ENCODE results near the gene ADPRS. TPM values are rescaled to one million over a fixed set of nuclear protein-coding genes. Genes with fewer than 3 reads are reported as not detected.
A peak's percentile ranks its signal among the peaks of the same experiment; 100 is the strongest.

ADPRS gene
- total RNA-seq, 2 experiments from 2014 or later = 29.7 to 29.9 TPM

DNA sequence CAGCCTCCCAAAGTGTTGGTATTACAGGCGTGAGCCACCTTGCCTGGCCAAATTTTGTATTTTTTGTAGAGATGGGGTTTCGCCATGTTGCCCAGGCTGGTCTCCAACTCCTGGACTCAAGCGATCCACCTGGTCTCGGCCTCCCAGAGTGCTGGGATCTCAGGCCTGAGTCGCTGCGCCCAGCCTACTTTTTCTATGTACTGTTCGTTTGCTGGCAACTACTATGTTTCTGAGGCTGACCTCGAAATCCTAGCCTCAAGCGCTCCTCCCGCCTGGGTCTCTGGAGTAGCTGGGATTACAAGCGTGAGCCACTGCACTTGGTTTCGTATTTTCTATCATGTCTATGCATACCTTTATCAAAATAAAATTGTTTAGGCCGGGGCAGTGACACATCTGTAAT is 5.5 kb upstream of the ADPRS start:
- CTCF ChIA-PET = no interaction called here
- Mint-ChIP-seq H3K4me3 (no peak overlapping the region), H3K9me3 (no peaks in the 10 kb centered on the region)

DNA sequence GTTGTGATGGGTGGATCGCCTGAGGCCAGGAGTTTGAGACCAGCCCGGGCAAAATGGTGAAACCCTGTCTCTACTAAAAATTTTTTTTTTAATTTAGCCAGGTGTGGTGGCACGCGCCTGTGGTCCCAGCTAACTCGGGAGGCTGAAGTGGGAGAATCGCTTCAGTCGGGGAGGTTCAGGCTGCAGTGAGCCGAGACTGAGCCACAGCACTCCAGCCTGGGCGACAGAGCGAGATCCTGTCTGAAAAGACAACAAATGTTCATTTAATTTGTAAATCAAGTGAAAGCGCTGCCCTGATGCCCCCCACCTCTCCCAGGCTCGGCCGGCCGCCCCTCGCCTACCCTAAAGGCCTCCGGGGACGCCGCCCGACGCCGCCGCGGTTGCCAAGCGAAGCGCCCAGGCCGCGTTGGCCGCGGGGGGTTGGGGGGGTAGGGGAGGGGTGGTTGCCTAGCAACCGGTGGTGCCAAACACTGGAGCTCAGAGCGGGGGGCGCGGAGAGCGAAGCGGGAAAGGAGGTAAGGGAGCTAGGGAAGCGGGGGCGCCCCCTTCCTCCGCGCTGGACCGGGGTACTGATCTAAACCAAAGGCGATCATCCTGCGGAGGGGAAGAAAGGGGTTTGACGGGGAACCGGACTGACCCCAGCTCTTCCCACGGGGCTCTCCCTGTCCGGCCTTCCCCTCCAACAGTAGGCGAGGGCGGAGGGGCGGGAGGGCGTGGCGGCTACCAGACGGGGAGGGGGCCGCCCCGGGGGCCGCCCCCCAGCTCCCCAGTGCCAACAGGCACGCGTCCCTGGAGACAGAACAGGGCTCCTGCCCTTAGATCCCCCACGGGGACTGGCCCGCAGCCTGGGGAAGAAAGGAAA is 4.8 kb upstream of the ADPRS start, which contains the start of gene TEKT2:
TEKT2 (plus strand) TSS at position 460 of the 862 bp plus-strand sequence. CDS start 828 bp downstream, outside the sequence.
- Mint-ChIP-seq H3K27me3 (peaks cover 26% of the 10 kb centered on the region), H3K4me1 (peaks cover 6% of the 10 kb centered on the region), H3K9me3 (no peaks in the 10 kb centered on the region), H3K27ac (no peak within 1 kb of the TSS), H3K36me3 (ENCODE audit: low read depth) (no peaks in the 10 kb centered on the region), H3K4me3 (no peak within 1 kb of the TSS)
- ChIA-PET POLR2A (interaction anchor here (2.0 kb wide), 1 partner anchor 153 kb away, joined by 4 read pairs; the partner anchor contains the start of gene AGO3), CTCF (no interaction called here)
- DNase-seq = no peak

More for the DNA sequence above, 5.5 kb upstream of the ADPRS start:
- H3K27me3 Mint-ChIP-seq = peaks cover 26% of the 10 kb centered on the region
- H3K27ac Mint-ChIP-seq = no peak overlapping the region
- DNase-seq = no peak
- H3K36me3 Mint-ChIP-seq (ENCODE audit: low read depth) = no peaks in the 10 kb centered on the region
- POLR2A ChIA-PET = no interaction called here
- peaks cover 4% of the 10 kb centered on the region for H3K4me1 Mint-ChIP-seq

DNA sequence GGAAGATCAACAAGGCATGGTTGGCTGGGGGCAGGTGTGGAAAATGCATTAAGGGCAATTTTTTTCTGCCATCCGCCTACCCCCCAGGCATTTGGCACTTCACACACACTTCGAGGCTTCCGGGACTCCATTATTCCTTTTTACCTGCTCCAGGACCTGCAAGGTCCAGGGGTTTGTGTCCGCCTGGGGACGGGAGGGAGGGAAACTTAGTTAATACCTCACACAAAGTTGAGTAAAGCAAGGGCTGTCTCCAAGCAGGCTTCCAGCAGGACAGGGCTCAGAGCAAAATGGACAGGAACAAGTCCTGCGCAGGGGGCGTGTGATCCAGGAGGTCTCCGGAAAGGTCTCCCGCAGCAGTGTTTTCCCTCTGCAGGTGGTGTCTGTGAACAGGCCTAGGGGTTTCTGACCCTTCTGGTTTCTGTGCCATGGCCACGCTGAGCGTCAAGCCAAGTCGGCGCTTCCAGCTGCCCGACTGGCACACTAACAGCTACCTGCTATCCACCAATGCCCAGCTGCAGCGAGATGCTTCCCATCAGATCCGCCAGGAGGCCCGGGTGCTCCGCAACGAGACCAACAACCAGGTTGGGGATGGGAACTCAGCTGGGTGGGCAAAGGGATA is 4.1 kb upstream of the ADPRS start:
- POLR2A ChIA-PET = interaction anchor here (2.0 kb wide), 1 partner anchor 154 kb away, joined by 4 read pairs; the partner anchor contains the start of gene AGO3
- Mint-ChIP-seq H3K4me1 (peaks cover 11% of the 10 kb centered on the region), H3K27ac (no peak overlapping the region), H3K36me3 (ENCODE audit: low read depth) (peaks cover 5% of the 10 kb centered on the region), H3K4me3 (no peak overlapping the region), H3K9me3 (no peaks in the 10 kb centered on the region), H3K27me3 (peaks cover 26% of the 10 kb centered on the region)
- CTCF ChIA-PET = interaction anchor here (1.1 kb wide), 1 partner anchor 12 kb away, joined by 3 read pairs; no protein-coding TSS in a partner anchor
- DNase-seq = no peak

DNA sequence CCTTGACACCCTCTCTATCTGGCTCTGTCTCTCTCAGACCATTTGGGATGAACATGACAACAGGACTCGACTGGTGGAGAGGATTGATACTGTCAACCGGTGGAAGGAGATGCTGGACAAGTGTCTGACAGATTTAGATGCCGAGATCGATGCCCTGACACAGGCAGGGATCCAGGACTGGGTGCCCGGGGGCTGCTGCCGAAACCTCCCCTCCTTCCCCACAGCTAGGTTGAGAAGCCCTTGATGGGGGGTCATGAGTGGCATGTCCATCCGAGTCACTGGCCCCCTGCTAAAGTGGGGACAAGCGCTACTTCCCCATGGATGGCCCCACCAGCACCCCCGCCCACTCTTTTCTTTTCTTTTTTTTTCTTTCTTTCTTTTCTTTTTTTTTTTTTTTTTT is 3.6 kb upstream of the ADPRS start:
- ChIA-PET POLR2A (interaction anchor here (2.0 kb wide), 1 partner anchor 154 kb away, joined by 4 read pairs; the partner anchor contains the start of gene AGO3), CTCF (interaction anchor here (1.1 kb wide), 1 partner anchor 13 kb away, joined by 3 read pairs; no protein-coding TSS in a partner anchor)
- Mint-ChIP-seq H3K9me3 (no peaks in the 10 kb centered on the region), H3K27me3 (peaks cover 25% of the 10 kb centered on the region), H3K36me3 (ENCODE audit: low read depth) (peaks cover 10% of the 10 kb centered on the region), H3K27ac (no peak overlapping the region), H3K4me1 (peaks cover 16% of the 10 kb centered on the region), H3K4me3 (no peak overlapping the region)
- no peak for DNase-seq

DNA sequence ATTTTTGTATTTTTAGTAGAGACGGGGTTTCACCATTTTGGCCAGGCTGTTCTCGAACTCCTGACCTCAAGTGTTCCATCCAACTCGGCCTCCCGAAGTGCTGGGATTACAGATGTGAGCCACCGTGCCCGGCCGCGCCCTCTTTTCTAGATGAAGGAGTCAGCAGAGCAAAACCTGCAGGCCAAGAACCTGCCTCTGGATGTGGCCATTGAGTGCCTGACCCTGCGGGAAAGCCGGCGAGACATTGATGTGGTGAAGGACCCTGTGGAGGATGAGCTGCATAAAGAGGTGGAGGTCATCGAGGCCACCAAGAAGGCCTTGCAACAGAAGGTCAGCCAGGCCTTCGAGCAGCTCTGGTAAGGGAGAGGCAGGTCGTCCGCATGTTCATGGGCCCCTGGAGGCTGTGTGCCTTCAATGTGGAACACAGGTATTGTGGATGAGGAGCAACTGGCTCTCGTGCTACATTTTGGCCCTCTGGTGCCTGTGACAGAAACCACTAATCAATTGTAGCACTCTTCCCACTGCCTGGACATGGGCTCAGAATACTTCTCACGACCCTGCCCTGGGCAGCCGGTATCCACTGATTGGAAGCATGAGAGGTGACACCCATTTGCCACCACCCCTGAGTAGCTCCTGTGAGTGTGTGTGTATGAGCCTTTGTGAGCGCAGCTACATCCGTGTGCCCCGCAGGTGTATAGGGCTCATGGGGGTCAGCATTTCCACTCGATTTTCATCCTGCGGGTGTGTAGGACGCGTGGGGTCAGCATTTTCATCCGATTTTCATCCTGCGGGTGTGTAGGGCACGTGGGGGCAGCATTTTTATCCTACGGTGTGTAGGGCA is 2.8 kb upstream of the ADPRS start:
- peaks cover 19% of the 10 kb centered on the region for H3K4me1 Mint-ChIP-seq
- POLR2A ChIA-PET = interaction anchor here (2.0 to 2.1 kb wide), 2 partner anchors 154 to 155 kb away, joined by 4 to 6 read pairs; partner anchors contain the start of gene AGO3
- CTCF ChIA-PET = interaction anchor here (1.1 kb wide), 1 partner anchor 14 kb away, joined by 3 read pairs; no protein-coding TSS in a partner anchor

DNA sequence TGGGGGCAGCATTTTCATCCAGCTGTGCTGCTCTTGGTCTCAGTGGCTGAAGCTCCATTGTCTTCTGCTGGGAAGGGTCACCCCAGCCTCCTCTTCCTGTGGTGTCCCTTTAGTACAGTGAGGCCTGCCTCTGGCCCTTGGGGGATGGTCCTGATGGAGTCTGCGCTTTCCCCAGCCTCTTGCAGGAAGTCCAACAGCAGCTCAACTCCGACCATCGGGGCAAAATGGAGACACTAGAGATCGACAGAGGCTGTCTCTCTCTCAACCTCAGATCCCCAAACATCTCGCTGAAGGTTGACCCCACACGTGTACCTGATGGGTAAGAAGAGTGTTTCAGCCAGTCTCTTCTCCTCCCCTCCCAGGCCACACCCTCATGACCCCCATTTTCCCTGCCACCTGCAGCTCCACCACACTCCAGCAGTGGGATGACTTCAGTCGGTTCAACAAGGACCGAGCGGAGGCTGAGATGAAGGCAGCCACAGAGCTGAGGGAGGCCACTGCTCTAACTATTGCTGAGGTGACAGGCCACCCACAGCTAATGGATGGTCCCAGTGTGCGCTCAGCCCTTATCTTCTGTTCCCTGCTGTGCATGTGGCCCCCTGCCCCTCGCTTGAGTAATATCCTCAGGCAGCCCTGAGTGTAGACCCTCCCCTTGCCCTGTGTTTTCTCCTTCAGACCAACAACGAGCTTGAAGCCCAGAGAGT is 2.0 kb upstream of the ADPRS start:
- Mint-ChIP-seq H3K36me3 (ENCODE audit: low read depth) (peaks cover 14% of the 10 kb centered on the region), H3K27ac (no peak overlapping the region), H3K4me1 (peaks cover 21% of the 10 kb centered on the region), H3K9me3 (no peaks in the 10 kb centered on the region), H3K4me3 (no peak overlapping the region), H3K27me3 (peaks cover 16% of the 10 kb centered on the region)
- ChIA-PET CTCF (interaction anchor here (0.8 to 1.3 kb wide), 3 partner anchors 63 to 204 kb away, joined by 3 read pairs; partner anchors contain the start of genes AGO1 and TRAPPC3), POLR2A (interaction anchor here (2.1 kb wide), 1 partner anchor 155 kb away, joined by 6 read pairs; the partner anchor contains the start of gene AGO3)
- no peak for DNase-seq

More for the DNA sequence above, 2.8 kb upstream of the ADPRS start:
- no peak for DNase-seq
- H3K36me3 Mint-ChIP-seq (ENCODE audit: low read depth) = peaks cover 11% of the 10 kb centered on the region
- no peak overlapping the region for H3K4me3 Mint-ChIP-seq
- H3K27ac Mint-ChIP-seq = no peak overlapping the region
- no peaks in the 10 kb centered on the region for H3K9me3 Mint-ChIP-seq
- peaks cover 18% of the 10 kb centered on the region for H3K27me3 Mint-ChIP-seq

DNA sequence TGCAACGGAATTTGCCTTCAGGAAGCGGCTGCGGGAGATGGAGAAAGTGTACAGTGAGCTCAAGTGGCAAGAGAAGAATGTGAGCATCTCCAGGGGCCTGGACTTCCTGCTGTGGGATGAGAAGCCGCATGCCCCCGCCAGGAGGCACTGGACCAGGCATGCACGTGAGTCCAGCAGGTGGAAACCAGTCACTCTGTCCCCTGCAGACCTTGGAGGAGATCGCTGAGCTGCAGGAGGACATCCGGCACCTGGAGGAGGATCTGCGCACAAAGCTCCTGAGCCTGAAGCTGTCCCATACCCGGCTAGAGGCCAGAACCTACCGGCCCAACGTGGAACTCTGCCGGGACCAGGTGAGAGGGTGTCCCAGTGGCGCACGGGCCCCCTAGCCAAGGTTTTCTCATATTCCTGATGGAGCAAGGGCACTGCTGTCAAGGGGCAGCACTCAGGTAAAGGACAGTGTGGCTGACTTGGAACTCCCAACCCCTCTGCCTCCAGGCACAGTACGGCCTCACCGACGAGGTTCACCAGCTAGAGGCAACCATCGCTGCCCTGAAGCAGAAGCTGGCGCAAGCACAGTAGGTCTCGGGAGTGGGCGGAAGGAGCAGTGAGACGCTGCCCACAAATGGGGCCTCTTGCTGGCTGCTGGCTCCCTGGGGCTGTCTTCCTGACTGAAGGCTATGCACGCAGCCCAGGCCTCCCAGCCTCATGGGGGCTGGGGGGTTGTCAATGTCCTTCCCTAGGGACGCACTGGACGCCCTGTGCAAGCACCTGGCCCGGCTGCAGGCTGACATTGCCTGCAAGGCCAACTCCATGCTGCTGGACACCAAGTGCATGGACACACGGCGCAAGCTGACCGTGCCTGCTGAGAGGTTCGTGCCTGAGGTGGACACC is 1.2 kb upstream of the ADPRS start:
- Mint-ChIP-seq H3K9me3 (no peaks in the 10 kb centered on the region), H3K4me3 (no peak overlapping the region), H3K27ac (no peak overlapping the region), H3K36me3 (ENCODE audit: low read depth) (peaks cover 22% of the 10 kb centered on the region), H3K27me3 (peaks cover 9% of the 10 kb centered on the region), H3K4me1 (peaks cover 22% of the 10 kb centered on the region)
- CTCF ChIA-PET = interaction anchor here (0.6 to 1.3 kb wide), 4 partner anchors 62 to 204 kb away, joined by 3 read pairs; partner anchors contain the start of genes AGO1 and TRAPPC3
- no peak for DNase-seq
- POLR2A ChIA-PET = interaction anchor here (1.1 to 2.1 kb wide), 2 partner anchors 62 to 156 kb away, joined by 4 to 6 read pairs; partner anchors contain the start of genes AGO3 and TRAPPC3

DNA sequence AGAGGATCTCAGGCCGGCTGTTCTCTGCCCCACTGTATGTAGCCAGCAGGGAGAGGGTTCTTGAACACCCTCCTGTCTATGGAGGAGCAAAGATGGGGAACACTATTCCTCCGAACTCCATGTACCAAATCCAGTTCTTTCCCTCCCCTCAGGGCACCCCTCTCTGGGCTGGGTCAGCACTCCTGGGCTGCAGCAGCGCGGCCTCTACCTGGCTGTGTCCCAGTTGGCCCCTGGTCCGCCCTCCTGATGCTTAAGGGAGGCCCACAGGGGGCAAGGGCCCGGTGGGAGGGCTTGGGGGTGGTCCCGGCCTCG is 471 bp upstream of the ADPRS start:
- Mint-ChIP-seq H3K4me1 (peaks cover 22% of the 10 kb centered on the region), H3K4me3 (peak overlapping the region; percentile 94), H3K9me3 (no peaks in the 10 kb centered on the region), H3K36me3 (ENCODE audit: low read depth) (peaks cover 28% of the 10 kb centered on the region), H3K27ac (no peak overlapping the region), H3K27me3 (peaks cover 6% of the 10 kb centered on the region)
- DNase-seq = no peak
- ChIA-PET POLR2A (interaction anchor here (1.1 kb wide), 1 partner anchor 61 kb away, joined by 4 read pairs; the partner anchor contains the start of gene TRAPPC3), CTCF (interaction anchor here (0.6 kb wide), 1 partner anchor 156 kb away, joined by 3 read pairs; no protein-coding TSS in a partner anchor)

DNA sequence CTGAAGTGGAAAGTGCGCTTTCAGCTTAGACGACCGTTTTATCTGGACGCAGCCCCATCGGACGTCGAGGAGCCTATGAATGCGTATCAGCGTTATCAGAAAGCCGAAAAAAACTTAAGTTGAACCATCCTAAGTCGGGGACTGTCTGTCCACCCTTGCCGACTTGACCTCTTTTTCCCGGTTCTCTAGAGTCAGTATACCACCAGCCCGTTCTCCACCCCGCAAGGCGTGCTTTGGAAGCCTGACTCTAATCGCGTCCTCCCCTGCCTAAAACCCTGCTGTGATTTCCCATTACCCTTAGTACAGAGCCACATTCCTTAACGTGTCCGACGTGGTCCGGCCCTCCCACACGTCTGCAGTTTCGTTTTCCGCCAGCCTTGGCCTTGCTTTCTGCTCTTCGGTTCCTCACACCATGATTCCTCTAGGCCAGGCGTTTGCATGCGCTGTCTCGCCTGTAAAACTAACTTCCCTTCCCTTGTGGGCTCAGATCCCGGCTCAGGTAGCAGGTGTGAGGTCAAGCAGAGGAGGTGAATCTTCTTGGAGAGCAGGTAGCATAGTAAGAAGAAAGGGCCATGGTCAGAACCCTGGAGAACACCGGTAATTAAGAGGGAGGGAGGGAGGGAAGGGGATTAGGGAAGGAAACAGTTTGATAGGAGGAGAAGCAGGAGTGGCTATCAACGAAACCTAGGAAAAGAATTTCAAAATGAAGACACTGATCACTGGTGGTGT is 865 bp downstream of the ADPRS start:
- peak; percentile 40 for DNase-seq
- ChIA-PET CTCF (interaction anchor here (0.9 to 1.4 kb wide), 5 partner anchors 46 to 206 kb away, joined by 3 to 4 read pairs (median 4); partner anchors contain the start of gene AGO1), POLR2A (interaction anchor here (1.0 to 2.7 kb wide), 7 partner anchors 21 to 319 kb away, joined by 3 to 12 read pairs (median 4); partner anchors contain the start of genes AGO1, AGO3, CLSPN and THRAP3)
- peaks cover 20% of the 10 kb centered on the region for H3K4me1 Mint-ChIP-seq
- H3K4me3 Mint-ChIP-seq = peak overlapping the region; percentile 94
- H3K27me3 Mint-ChIP-seq = peaks cover 4% of the 10 kb centered on the region
- H3K27ac Mint-ChIP-seq = peak overlapping the region; percentile 85
- peaks cover 37% of the 10 kb centered on the region for H3K36me3 Mint-ChIP-seq (ENCODE audit: low read depth)
- H3K9me3 Mint-ChIP-seq = no peaks in the 10 kb centered on the region

DNA sequence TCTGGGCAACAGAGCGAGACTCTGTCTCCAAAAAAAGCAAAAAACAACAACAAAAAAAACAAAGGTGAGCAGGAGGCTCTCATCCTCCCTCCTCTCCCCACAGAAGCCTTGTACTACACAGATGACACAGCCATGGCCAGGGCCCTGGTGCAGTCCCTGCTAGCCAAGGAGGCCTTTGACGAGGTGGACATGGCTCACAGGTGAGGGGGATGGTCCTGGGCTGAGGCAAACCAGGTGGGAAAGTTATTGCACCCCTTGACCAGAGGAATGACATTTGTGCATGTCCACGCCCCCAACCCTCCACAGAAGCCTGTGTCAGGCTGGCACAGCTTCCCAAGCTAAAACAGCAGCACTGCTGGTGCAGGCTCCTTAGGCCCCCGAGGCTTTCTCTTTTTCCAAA is 2.4 kb downstream of the ADPRS start:
- no peak for DNase-seq
- peaks cover 20% of the 10 kb centered on the region for H3K4me1 Mint-ChIP-seq
- peaks cover 39% of the 10 kb centered on the region for H3K36me3 Mint-ChIP-seq (ENCODE audit: low read depth)
- H3K9me3 Mint-ChIP-seq = no peaks in the 10 kb centered on the region
- no peak overlapping the region for H3K4me3 Mint-ChIP-seq
- ChIA-PET CTCF (interaction anchor here (0.6 kb wide), 1 partner anchor 9 kb away, joined by 7 read pairs; no protein-coding TSS in a partner anchor), POLR2A (interaction anchor here (2.7 kb wide), 1 partner anchor 160 kb away, joined by 12 read pairs; the partner anchor contains the start of gene AGO3)
- H3K27ac Mint-ChIP-seq = no peak overlapping the region
- H3K27me3 Mint-ChIP-seq = no peaks in the 10 kb centered on the region

Measured in activated CD4-positive, alpha-beta memory T cell treated with anti-CD3 and anti-CD28 coated beads, Interleukin-2, amount 10 ng/mL, durations not matched to agents 7 days and 5 days (primary cell).